Measurements from ENCODE around the gene KRT2. TPM values are rescaled to one million over a fixed set of nuclear protein-coding genes. Genes with fewer than 3 reads are reported as not detected.

The KRT2 gene
- total RNA-seq, 2 donors from 2014 or later: not detected

DNA sequence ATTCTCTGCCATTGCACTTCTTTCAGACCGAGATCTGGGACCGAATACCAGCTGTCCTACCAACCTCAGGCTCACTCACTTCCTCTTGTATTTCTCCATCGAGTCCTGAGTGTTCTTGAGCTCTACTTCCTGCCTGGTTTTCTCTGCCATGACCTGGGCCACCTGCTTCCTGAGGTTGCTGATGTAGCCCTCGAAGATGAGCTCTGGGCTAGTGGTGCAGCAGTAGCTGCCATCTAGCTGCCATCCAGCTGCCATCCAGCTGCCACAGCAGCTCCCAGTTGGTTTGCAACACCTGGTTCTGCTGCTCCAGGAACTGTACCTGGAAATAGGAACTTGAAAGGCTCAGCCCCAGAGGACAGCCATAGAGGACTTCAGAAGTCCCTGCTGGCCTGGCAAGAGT, 18.6 kb downstream of the KRT2 start:
- no peak overlapping the region for H3K27ac ChIP-seq
- TF ChIP-seq POLR2A (IDR thresholded peaks at IDR 0.05) (no peak), CTCF (IDR thresholded peaks at IDR 0.05) (no peak)
- ATAC-seq (no peak), DNase-seq (no peak)
- H3K9me3 ChIP-seq: no peaks in the 10 kb centered on the region
- H3K4me1 ChIP-seq: no peaks in the 10 kb centered on the region
- H3K4me3 ChIP-seq: no peak overlapping the region
- no peaks in the 10 kb centered on the region for H3K27me3 ChIP-seq
- H3K36me3 ChIP-seq (replicated peaks in 1 of 2; ENCODE audit: insufficient read depth in 1 of 2, low read depth in 2 of 2): no peaks in the 10 kb centered on the region
- intact Hi-C loops (cut with DNase I): no loop called here
- 51 to 68% methylated on average over 4 of the region's 4 CpGs for WGBS, 2 donors

DNA sequence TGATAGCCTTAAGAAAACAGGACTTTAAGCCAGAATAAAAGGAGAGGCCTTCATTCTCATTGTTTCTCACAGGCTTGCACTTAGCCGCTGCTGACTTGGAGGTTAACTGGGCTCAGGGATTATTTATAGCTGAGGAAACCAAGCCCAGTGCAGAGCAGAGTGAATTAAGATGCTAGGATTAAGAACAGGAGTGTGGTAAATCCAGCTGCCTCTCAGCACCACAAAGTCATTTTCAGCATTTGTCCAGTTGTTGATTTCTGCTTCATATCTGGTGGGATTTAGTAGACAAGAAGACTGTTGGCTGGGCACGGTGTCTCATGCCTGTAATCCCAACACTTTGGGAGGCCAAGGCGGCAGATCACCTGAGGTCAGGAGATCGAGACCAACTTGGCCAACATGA, 19.4 kb downstream of the KRT2 start:
- TF ChIP-seq POLR2A (IDR thresholded peaks at IDR 0.05): no peak
- no peak for TF ChIP-seq CTCF (IDR thresholded peaks at IDR 0.05)
- ATAC-seq (no peak), DNase-seq (no peak)
- Histone ChIP-seq H3K27ac (no peak overlapping the region), H3K9me3 (no peaks in the 10 kb centered on the region), H3K4me3 (no peak overlapping the region), H3K27me3 (no peaks in the 10 kb centered on the region), H3K4me1 (no peaks in the 10 kb centered on the region), H3K36me3 (replicated peaks in 1 of 2; ENCODE audit: insufficient read depth in 1 of 2, low read depth in 2 of 2) (no peaks in the 10 kb centered on the region)
- WGBS, 2 donors: 75 to 84% methylated on average over 3 to 4 of the region's 4 CpGs
- intact Hi-C loops (cut with DNase I): no loop called here

GRCh38 chr12:52631676-52632459, 20.1 kb downstream of the KRT2 start:
- H3K27me3 ChIP-seq: no peaks in the 10 kb centered on the region
- no peak overlapping the region for H3K4me3 ChIP-seq
- 82 to 90% methylated on average over 6 of the region's 6 CpGs for WGBS, 2 donors
- no peak for DNase-seq
- H3K27ac ChIP-seq: no peak overlapping the region
- no peaks in the 10 kb centered on the region for H3K4me1 ChIP-seq
- intact Hi-C loops (cut with DNase I): no loop called here
- no peaks in the 10 kb centered on the region for H3K36me3 ChIP-seq (replicated peaks in 1 of 2; ENCODE audit: insufficient read depth in 1 of 2, low read depth in 2 of 2)
- ATAC-seq: no peak
- TF ChIP-seq CTCF (IDR thresholded peaks at IDR 0.05) (no peak), POLR2A (IDR thresholded peaks at IDR 0.05) (no peak)
- H3K9me3 ChIP-seq: no peaks in the 10 kb centered on the region

DNA sequence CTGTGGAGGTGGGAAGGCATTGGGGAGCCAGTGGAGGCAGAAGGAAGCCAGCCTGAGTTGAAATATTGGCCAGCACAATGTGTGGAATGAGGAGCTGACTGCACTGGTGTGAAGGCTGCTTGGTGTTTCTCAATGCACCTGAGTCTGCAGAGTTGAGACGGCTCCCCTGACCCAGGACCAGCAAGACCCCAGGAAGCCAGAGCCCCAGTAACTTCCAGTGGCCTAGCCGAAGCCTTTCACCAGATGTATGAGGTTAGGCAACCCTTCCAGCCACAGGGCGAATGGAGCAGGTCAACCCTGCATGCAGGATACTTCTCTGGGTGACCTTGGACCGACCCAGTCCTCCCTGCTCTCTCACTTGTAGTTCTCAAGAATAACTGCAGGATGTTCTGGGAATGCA, 20.7 kb downstream of the KRT2 start:
- Histone ChIP-seq H3K9me3 (no peaks in the 10 kb centered on the region), H3K27me3 (no peaks in the 10 kb centered on the region), H3K4me3 (no peak overlapping the region), H3K4me1 (no peaks in the 10 kb centered on the region), H3K27ac (no peak overlapping the region), H3K36me3 (replicated peaks in 1 of 2; ENCODE audit: insufficient read depth in 1 of 2, low read depth in 2 of 2) (no peaks in the 10 kb centered on the region)
- no peak for TF ChIP-seq POLR2A (IDR thresholded peaks at IDR 0.05)
- TF ChIP-seq CTCF (IDR thresholded peaks at IDR 0.05): no peak
- DNase-seq (no peak), ATAC-seq (no peak)
- intact Hi-C loops (cut with DNase I): no loop called here
- WGBS, 2 donors: 39% methylated on average over 4 of the region's 4 CpGs; no CpG with 5 or more reads in 1 of the 2 donors

All from body of pancreas (tissue), 4 donors.